OCI-LY1 (cell line): Measurements from ENCODE around the gene EHD1.

Experiments used
- H2AFZ ChIP-seq: fragments of 200-600 bp; sonication (generic), shearing (Covaris generic); 2 replicates; pipeline ENCODE4 v1.6.0; 2014; ENCODE audit warnings: antibody characterized with exemption, mild to moderate bottlenecking, low read length
- H3F3A ChIP-seq: fragments of 200-600 bp; sonication (generic), shearing (Covaris generic); 2 replicates; pipeline ENCODE4 v1.6.0; 2014; ENCODE audit warnings: mild to moderate bottlenecking, antibody characterized with exemption, low read length, moderate library complexity; ENCODE audit not compliant: insufficient read depth
- H3K27ac ChIP-seq: fragments of 200-600 bp; sonication (generic); 2 replicates; pipeline ENCODE4 v1.5.1; 2014; ENCODE audit warnings: low read length, mixed run types, mild to moderate bottlenecking, low read depth; ENCODE audit not compliant: poor library complexity, severe bottlenecking
- H3K27me3 ChIP-seq: fragments of 200-600 bp; sonication (generic); 2 replicates; pipeline ENCODE4 v1.6.0; 2014; ENCODE audit warnings: antibody characterized with exemption, mild to moderate bottlenecking, low read length, moderate library complexity; ENCODE audit not compliant: insufficient read depth
- H3K36me3 ChIP-seq: fragments of 200-600 bp; sonication (generic); 2 replicates; pipeline ENCODE4 v1.6.1; 2014; ENCODE audit warnings: mild to moderate bottlenecking, antibody characterized with exemption, low read length, moderate library complexity, mixed read lengths; ENCODE audit not compliant: insufficient read depth
- H3K4me1 ChIP-seq: fragments of 200-600 bp; sonication (generic); 2 replicates; pipeline ENCODE4 v1.5.1; 2014; ENCODE audit warnings: mild to moderate bottlenecking, low read length, moderate library complexity; ENCODE audit not compliant: insufficient read depth, severe bottlenecking
- H3K4me2 ChIP-seq: fragments of 200-600 bp; sonication (generic), shearing (Covaris generic); 2 replicates; pipeline ENCODE4 v1.6.1; 2014; ENCODE audit warnings: low read length
- H3K4me3 ChIP-seq: fragments of 200-600 bp; sonication (generic); 2 replicates; pipeline ENCODE4 v1.5.1; 2014; ENCODE audit warnings: low read length, low read depth, mild to moderate bottlenecking, mixed read lengths; ENCODE audit not compliant: poor library complexity, severe bottlenecking
- H3K79me2 ChIP-seq: fragments of 200-600 bp; shearing (Covaris generic); 2 replicates; pipeline ENCODE4 v1.6.1; 2016; ENCODE audit warnings: mixed run types, low read length, mixed read lengths; ENCODE audit not compliant: insufficient read depth
- H3K9ac ChIP-seq: fragments of 200-600 bp; sonication (generic), shearing (Covaris generic); 2 replicates; pipeline ENCODE4 v1.6.1; 2014; ENCODE audit warnings: mild to moderate bottlenecking, low read length, mixed read lengths
- H3K9me2 ChIP-seq: fragments of 200-600 bp; sonication (generic), shearing (Covaris generic); 2 replicates; pipeline ENCODE4 v1.6.1; 2014; ENCODE audit warnings: low read depth, mild to moderate bottlenecking, low read length, mixed read lengths
- H3K9me3 ChIP-seq: fragments of 200-600 bp; shearing (Covaris generic); 2 replicates; pipeline ENCODE4 v1.6.1; 2014; ENCODE audit warnings: low read length, mixed read lengths
- H4K20me1 ChIP-seq: fragments of 200-600 bp; sonication (generic), shearing (Covaris generic); 2 replicates; pipeline ENCODE4 v1.6.0; 2016; ENCODE audit warnings: mild to moderate bottlenecking, low read length; ENCODE audit not compliant: insufficient read depth
- EZH2 ChIP-seq: fragments of 200-600 bp; sonication (generic), shearing (Covaris generic); IDR thresholded peaks from 2 replicates; pipeline ENCODE4 v1.8.0; 2017; ENCODE audit warnings: borderline replicate concordance, mixed run types, mild to moderate bottlenecking, antibody characterized with exemption, low read length, moderate library complexity, mixed read lengths
- TF ChIP-seq, protein P1 (sequence below): fragments of 200-600 bp; sonication (generic), shearing (Covaris generic); IDR thresholded peaks from 2 replicates; pipeline ENCODE4 v1.5.1; 2017; ENCODE audit warnings: mild to moderate bottlenecking, antibody characterized with exemption, low read length, moderate library complexity, mixed read lengths

Gene EHD1

GRCh38 chr11:64829536-64830251, 48.7 kb downstream of the EHD1 start:
- Histone ChIP-seq H4K20me1 (no peaks in the 10 kb centered on the region), H3K4me1 (no peaks in the 10 kb centered on the region), H3K9ac (no peak overlapping the region), H3K79me2 (no peaks in the 10 kb centered on the region), H3F3A (no peaks in the 10 kb centered on the region), H3K4me3 (no peak overlapping the region), H2AFZ (no peak overlapping the region), H3K4me2 (no peak overlapping the region), H3K27me3 (no peaks in the 10 kb centered on the region), H3K9me2 (no peaks in the 10 kb centered on the region), H3K9me3 (no peaks in the 10 kb centered on the region), H3K36me3 (peaks cover 59% of the 10 kb centered on the region), H3K27ac (no peak overlapping the region)
- TF ChIP-seq, protein P1, sequence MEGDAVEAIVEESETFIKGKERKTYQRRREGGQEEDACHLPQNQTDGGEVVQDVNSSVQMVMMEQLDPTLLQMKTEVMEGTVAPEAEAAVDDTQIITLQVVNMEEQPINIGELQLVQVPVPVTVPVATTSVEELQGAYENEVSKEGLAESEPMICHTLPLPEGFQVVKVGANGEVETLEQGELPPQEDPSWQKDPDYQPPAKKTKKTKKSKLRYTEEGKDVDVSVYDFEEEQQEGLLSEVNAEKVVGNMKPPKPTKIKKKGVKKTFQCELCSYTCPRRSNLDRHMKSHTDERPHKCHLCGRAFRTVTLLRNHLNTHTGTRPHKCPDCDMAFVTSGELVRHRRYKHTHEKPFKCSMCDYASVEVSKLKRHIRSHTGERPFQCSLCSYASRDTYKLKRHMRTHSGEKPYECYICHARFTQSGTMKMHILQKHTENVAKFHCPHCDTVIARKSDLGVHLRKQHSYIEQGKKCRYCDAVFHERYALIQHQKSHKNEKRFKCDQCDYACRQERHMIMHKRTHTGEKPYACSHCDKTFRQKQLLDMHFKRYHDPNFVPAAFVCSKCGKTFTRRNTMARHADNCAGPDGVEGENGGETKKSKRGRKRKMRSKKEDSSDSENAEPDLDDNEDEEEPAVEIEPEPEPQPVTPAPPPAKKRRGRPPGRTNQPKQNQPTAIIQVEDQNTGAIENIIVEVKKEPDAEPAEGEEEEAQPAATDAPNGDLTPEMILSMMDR: no peak
- no peak for TF ChIP-seq EZH2

DNA sequence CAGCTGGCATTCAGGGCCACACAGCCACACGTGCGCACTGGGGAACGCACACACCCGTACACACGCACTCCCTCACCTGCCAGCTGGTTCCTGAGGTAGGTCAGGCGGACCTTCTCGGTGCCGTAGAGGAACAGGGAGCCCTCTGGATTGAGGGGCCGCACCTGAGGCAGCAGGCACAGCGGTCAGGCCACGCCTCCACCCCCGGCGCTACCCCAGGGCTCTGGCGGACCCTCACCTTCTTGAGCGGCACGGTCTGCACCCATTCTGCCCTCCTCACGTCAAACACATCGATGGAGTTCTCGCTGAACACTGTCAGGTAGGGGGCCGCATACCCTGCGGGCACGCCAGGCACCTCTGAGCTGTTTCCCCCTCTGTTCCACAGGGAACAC, 51.0 kb downstream of the EHD1 start:
- no peak overlapping the region for H3K4me3 ChIP-seq
- H2AFZ ChIP-seq: no peak overlapping the region
- H3F3A ChIP-seq: no peaks in the 10 kb centered on the region
- H3K9ac ChIP-seq: no peak overlapping the region
- H3K79me2 ChIP-seq: no peaks in the 10 kb centered on the region
- H3K36me3 ChIP-seq: peaks cover 50% of the 10 kb centered on the region
- H3K4me1 ChIP-seq: no peaks in the 10 kb centered on the region
- no peaks in the 10 kb centered on the region for H3K27me3 ChIP-seq
- H3K9me3 ChIP-seq: no peaks in the 10 kb centered on the region
- no peaks in the 10 kb centered on the region for H3K9me2 ChIP-seq
- H4K20me1 ChIP-seq: no peaks in the 10 kb centered on the region
- H3K27ac ChIP-seq: no peak overlapping the region
- TF ChIP-seq, protein P1: no peak
- no peak for TF ChIP-seq EZH2
- H3K4me2 ChIP-seq: no peak overlapping the region

GRCh38 chr11:64826578-64827450, 51.6 kb downstream of the EHD1 start:
- no peaks in the 10 kb centered on the region for H3K27me3 ChIP-seq

More at GRCh38 chr11:64826578-64827450, 51.6 kb downstream of the EHD1 start:
- Histone ChIP-seq H3K4me1 (no peaks in the 10 kb centered on the region), H2AFZ (no peak overlapping the region), H3K9me2 (no peaks in the 10 kb centered on the region), H4K20me1 (no peaks in the 10 kb centered on the region), H3K9me3 (no peaks in the 10 kb centered on the region), H3K4me2 (no peak overlapping the region), H3K36me3 (peaks cover 44% of the 10 kb centered on the region), H3K27ac (no peak overlapping the region), H3K4me3 (no peak overlapping the region), H3F3A (no peaks in the 10 kb centered on the region), H3K9ac (no peak overlapping the region), H3K79me2 (no peaks in the 10 kb centered on the region)
- TF ChIP-seq, protein P1: no peak
- TF ChIP-seq EZH2: no peak
